Neural progenitor cell (in vitro differentiated cells): ENCODE results near the gene CREB5. TPM values are rescaled to one million over a fixed set of nuclear protein-coding genes. Genes with fewer than 3 reads are reported as not detected.

Source experiments
- DNase-seq: peaks from one replicate; pipeline ENCODE4 v3.0.0-alpha.2; 2016; ENCODE audit warnings: low spot score
- H2AFZ ChIP-seq: fragments of 200-600 bp; sonication (generic); replicated peaks from 2 replicates; pipeline ENCODE4 v1.6.1; 2016; ENCODE audit warnings: antibody characterized with exemption
- H3F3A ChIP-seq: fragments of 200-600 bp; sonication (generic); 2 replicates; pipeline ENCODE4 v1.6.1; 2016; ENCODE audit warnings: antibody characterized with exemption, low read depth
- H3K27ac ChIP-seq: fragments of 200-600 bp; sonication (generic); 2 replicates; pipeline ENCODE4 v1.5.1; 2016; ENCODE audit warnings: mild to moderate bottlenecking
- H3K27me3 ChIP-seq: fragments of 200-600 bp; sonication (generic); 2 replicates; pipeline ENCODE4 v1.6.1; 2016; ENCODE audit warnings: mild to moderate bottlenecking, moderate library complexity
- H3K36me3 ChIP-seq: fragments of 200-600 bp; sonication (generic); 2 replicates; pipeline ENCODE4 v1.5.1; 2016
- H3K4me1 ChIP-seq: fragments of 200-600 bp; sonication (generic); 2 replicates; pipeline ENCODE4 v1.6.1; 2016; ENCODE audit warnings: mixed run types
- H3K4me2 ChIP-seq: fragments of 200-600 bp; sonication (generic); 2 replicates; pipeline ENCODE4 v1.6.1; 2016
- H3K4me3 ChIP-seq: fragments of 200-600 bp; sonication (generic); 2 replicates; pipeline ENCODE4 v1.5.1; 2016
- H3K79me2 ChIP-seq: fragments of 200-600 bp; sonication (generic); 2 replicates; pipeline ENCODE4 v1.6.1; 2016; ENCODE audit warnings: low read depth
- H3K9ac ChIP-seq: fragments of 200-600 bp; sonication (generic); 2 replicates; pipeline ENCODE4 v1.6.1; 2016
- H3K9me3 ChIP-seq: fragments of 200-600 bp; sonication (generic); 2 replicates; pipeline ENCODE4 v1.5.1; 2016; ENCODE audit warnings: low read depth
- H4K20me1 ChIP-seq: fragments of 200-600 bp; sonication (generic); 2 replicates; pipeline ENCODE4 v1.6.1; 2016; ENCODE audit warnings: low read depth
- H3K27ac Mint-ChIP-seq: 3 replicates; pipeline ENCODE4 v1.8.0; 2021; ENCODE audit warnings: mixed read lengths
- H3K27me3 Mint-ChIP-seq: 2 replicates; pipeline ENCODE4 v1.8.0; 2022; ENCODE audit warnings: low read depth, mild to moderate bottlenecking, inconsistent platforms, moderate library complexity, mixed read lengths; ENCODE audit not compliant: insufficient read depth
- H3K36me3 Mint-ChIP-seq: 3 replicates; pipeline ENCODE4 v1.8.0; 2021; ENCODE audit warnings: mixed read lengths
- H3K4me1 Mint-ChIP-seq: 3 replicates; pipeline ENCODE4 v1.8.0; 2021; ENCODE audit warnings: mixed read lengths
- H3K4me3 Mint-ChIP-seq: 3 replicates; pipeline ENCODE4 v1.8.0; 2021; ENCODE audit warnings: mild to moderate bottlenecking, moderate library complexity, mixed read lengths
- H3K9me3 Mint-ChIP-seq: 3 replicates; pipeline ENCODE4 v1.8.0; 2020; ENCODE audit warnings: mixed read lengths
- EZH2 ChIP-seq: fragments of 200-600 bp; sonication (generic); IDR thresholded peaks from 2 replicates; pipeline ENCODE4 v1.6.1; 2017; ENCODE audit warnings: antibody characterized with exemption, mild to moderate bottlenecking, moderate library complexity
- EZH2phosphoT487 ChIP-seq: fragments of 200-600 bp; sonication (generic); IDR thresholded peaks from 2 replicates; pipeline ENCODE4 v1.6.1; 2017; ENCODE audit warnings: antibody characterized with exemption
- total RNA-seq: library from RNA; depleted of rRNA; stranded (reverse); fragments of >200 nt; gene quantifications from 2 replicates; pipeline ENCODE4 v1.2.3, GENCODE V29; 2015; ENCODE audit warnings: low replicate concordance
- TF ChIP-seq, protein P1 (sequence below): fragments of 200-600 bp; sonication (generic); IDR thresholded peaks from 2 replicates; pipeline ENCODE4 v1.5.1; 2017; ENCODE audit warnings: antibody characterized with exemption, mild to moderate bottlenecking

The CREB5 gene
- total RNA-seq, 1 donor from 2014 or later: 1.2 TPM

DNA sequence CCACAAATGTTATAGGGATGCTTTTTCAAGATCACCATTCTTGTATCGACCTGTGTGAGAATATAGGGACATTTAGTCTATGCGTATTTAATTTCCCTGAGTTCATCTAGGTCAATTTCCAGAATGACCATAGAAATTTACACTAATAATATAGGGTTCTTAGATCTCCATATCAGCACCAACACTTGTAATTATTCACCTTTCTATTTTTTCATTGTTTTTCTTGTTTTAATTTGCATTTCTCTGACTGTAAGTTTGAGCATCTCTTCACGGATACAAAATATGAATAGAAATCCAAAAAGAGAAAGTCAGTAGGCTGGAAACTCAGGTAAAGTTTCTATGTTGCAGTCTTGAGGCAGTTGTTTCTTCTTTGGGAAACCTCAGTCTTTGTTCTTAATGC, 134.8 kb downstream of the CREB5 start:
- peaks cover 20% of the 10 kb centered on the region for H3K9me3 Mint-ChIP-seq
- no peaks in the 10 kb centered on the region for H3K27me3 ChIP-seq
- no peak overlapping the region for H3K9ac ChIP-seq
- H3K27ac ChIP-seq: no peak overlapping the region
- no peak overlapping the region for H3K4me3 ChIP-seq
- H3K4me3 Mint-ChIP-seq: no peak overlapping the region
- TF ChIP-seq, protein P1, sequence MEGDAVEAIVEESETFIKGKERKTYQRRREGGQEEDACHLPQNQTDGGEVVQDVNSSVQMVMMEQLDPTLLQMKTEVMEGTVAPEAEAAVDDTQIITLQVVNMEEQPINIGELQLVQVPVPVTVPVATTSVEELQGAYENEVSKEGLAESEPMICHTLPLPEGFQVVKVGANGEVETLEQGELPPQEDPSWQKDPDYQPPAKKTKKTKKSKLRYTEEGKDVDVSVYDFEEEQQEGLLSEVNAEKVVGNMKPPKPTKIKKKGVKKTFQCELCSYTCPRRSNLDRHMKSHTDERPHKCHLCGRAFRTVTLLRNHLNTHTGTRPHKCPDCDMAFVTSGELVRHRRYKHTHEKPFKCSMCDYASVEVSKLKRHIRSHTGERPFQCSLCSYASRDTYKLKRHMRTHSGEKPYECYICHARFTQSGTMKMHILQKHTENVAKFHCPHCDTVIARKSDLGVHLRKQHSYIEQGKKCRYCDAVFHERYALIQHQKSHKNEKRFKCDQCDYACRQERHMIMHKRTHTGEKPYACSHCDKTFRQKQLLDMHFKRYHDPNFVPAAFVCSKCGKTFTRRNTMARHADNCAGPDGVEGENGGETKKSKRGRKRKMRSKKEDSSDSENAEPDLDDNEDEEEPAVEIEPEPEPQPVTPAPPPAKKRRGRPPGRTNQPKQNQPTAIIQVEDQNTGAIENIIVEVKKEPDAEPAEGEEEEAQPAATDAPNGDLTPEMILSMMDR: no peak
- TF ChIP-seq EZH2 (no peak), EZH2phosphoT487 (no peak)
- H3K9me3 ChIP-seq: peaks cover 13% of the 10 kb centered on the region
- no peak overlapping the region for H3K27ac Mint-ChIP-seq
- DNase-seq: no peak
- H3K27me3 Mint-ChIP-seq: no peaks in the 10 kb centered on the region
- H3K36me3 ChIP-seq: no peaks in the 10 kb centered on the region
- no peaks in the 10 kb centered on the region for H3K79me2 ChIP-seq
- no peaks in the 10 kb centered on the region for H3K36me3 Mint-ChIP-seq
- peaks cover 2% of the 10 kb centered on the region for H3K4me1 ChIP-seq
- no peaks in the 10 kb centered on the region for H4K20me1 ChIP-seq
- no peak overlapping the region for H3K4me2 ChIP-seq
- H3F3A ChIP-seq: no peaks in the 10 kb centered on the region
- no peak overlapping the region for H2AFZ ChIP-seq
- peaks cover 8% of the 10 kb centered on the region for H3K4me1 Mint-ChIP-seq

DNA sequence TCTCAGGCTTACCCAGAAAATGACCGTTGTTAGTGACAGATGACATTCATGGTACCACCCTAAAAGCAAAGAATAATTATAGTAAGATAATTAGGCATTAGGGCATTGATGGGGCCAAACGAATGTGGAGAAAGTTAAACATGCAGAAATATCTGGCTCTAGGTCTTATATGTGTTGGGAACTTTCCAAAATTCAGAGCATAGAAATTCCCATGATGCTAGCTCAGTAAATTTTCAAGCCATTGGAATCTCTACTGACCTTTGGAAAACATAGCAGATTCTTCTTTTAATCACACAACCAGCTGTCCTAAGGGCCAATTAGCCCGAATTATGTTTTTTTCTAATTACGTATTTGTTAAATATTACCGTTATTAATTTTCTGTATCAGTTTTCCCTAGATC, 136.1 kb downstream of the CREB5 start:
- H3K36me3 Mint-ChIP-seq: no peaks in the 10 kb centered on the region
- H3K9me3 Mint-ChIP-seq: peaks cover 20% of the 10 kb centered on the region
- TF ChIP-seq, protein P1: no peak
- no peak for TF ChIP-seq EZH2
- no peak for TF ChIP-seq EZH2phosphoT487
- Histone ChIP-seq H3K36me3 (no peaks in the 10 kb centered on the region), H3K4me2 (no peak overlapping the region), H4K20me1 (no peaks in the 10 kb centered on the region), H3K79me2 (no peaks in the 10 kb centered on the region), H3K4me1 (no peaks in the 10 kb centered on the region), H3F3A (no peaks in the 10 kb centered on the region), H3K9ac (no peak overlapping the region), H3K9me3 (peaks cover 13% of the 10 kb centered on the region), H3K4me3 (no peak overlapping the region), H3K27me3 (no peaks in the 10 kb centered on the region), H3K27ac (no peak overlapping the region), H2AFZ (no peak overlapping the region)
- no peak for DNase-seq
- H3K4me3 Mint-ChIP-seq: no peak overlapping the region
- no peak overlapping the region for H3K27ac Mint-ChIP-seq
- no peaks in the 10 kb centered on the region for H3K27me3 Mint-ChIP-seq
- peaks cover 10% of the 10 kb centered on the region for H3K4me1 Mint-ChIP-seq

DNA sequence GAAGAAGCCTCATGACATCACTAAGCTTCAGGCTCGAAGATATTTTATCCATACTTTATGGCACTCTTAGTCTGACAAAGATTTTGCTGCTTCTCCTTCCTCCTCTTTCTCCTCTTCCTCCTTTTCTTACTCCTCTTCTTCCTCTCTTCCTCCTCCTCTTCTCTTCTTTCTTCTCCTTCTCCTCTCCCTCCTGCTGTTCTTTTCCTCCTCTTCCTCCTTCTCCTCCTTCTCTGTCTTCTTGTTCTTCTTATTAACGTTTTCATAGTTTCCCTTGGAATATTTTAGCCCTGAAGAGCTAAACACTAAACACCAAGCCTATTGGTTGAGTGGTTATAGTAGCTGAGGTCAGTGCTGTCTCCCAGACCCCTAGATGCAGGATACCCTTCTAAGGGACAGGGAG, 137.7 kb downstream of the CREB5 start:
- H3K27ac Mint-ChIP-seq: no peak overlapping the region
- Histone ChIP-seq H3K9ac (no peak overlapping the region), H3K4me2 (no peak overlapping the region), H3K36me3 (no peaks in the 10 kb centered on the region), H3K9me3 (peaks cover 13% of the 10 kb centered on the region), H3K4me1 (no peaks in the 10 kb centered on the region), H3K4me3 (no peak overlapping the region), H3K27ac (no peak overlapping the region), H4K20me1 (no peaks in the 10 kb centered on the region), H2AFZ (peak overlapping the region; percentile 27), H3K79me2 (no peaks in the 10 kb centered on the region), H3F3A (no peaks in the 10 kb centered on the region), H3K27me3 (no peaks in the 10 kb centered on the region)
- H3K36me3 Mint-ChIP-seq: no peaks in the 10 kb centered on the region
- H3K27me3 Mint-ChIP-seq: no peaks in the 10 kb centered on the region
- peaks cover 20% of the 10 kb centered on the region for H3K9me3 Mint-ChIP-seq
- H3K4me3 Mint-ChIP-seq: no peak overlapping the region
- no peak for TF ChIP-seq EZH2phosphoT487
- TF ChIP-seq EZH2: no peak
- TF ChIP-seq, protein P1: no peak
- DNase-seq: no peak
- peaks cover 10% of the 10 kb centered on the region for H3K4me1 Mint-ChIP-seq
